Endodermal cell (in vitro differentiated cells): Measurements from ENCODE around the gene PAK1. TPM values are rescaled to one million over a fixed set of nuclear protein-coding genes. Genes with fewer than 3 reads are reported as not detected.

Source experiments
- DNase-seq: peaks from one replicate; pipeline ENCODE4 v3.0.0-alpha.2; 2017
- H3K27ac ChIP-seq: 2 replicates; pipeline ENCODE4 v1.5.1; 2013; ENCODE audit warnings: mild to moderate bottlenecking, low read depth, low read length, moderate library complexity
- H3K27me3 ChIP-seq: 2 replicates; pipeline ENCODE4 v1.6.1; 2013; ENCODE audit warnings: mild to moderate bottlenecking, low read length, moderate library complexity; ENCODE audit not compliant: insufficient read depth, control insufficient read depth, poor library complexity, severe bottlenecking
- H3K36me3 ChIP-seq: 2 replicates; pipeline ENCODE4 v1.7.0; 2013; ENCODE audit warnings: mild to moderate bottlenecking, low read length, moderate library complexity; ENCODE audit not compliant: control insufficient read depth, insufficient read depth
- H3K4me1 ChIP-seq: one replicate; pipeline ENCODE4 v1.7.0; 2013; ENCODE audit warnings: low read length; ENCODE audit not compliant: control insufficient read depth, insufficient read depth
- H3K4me3 ChIP-seq: 2 replicates; pipeline ENCODE4 v1.5.1; 2013; ENCODE audit warnings: mild to moderate bottlenecking, low read length, moderate library complexity
- H3K9ac ChIP-seq: 2 replicates; pipeline ENCODE4 v1.6.1; 2013; ENCODE audit warnings: mild to moderate bottlenecking, low read length, moderate library complexity; ENCODE audit not compliant: poor library complexity, severe bottlenecking; ENCODE audit errors: extremely low read depth
- H3K9me3 ChIP-seq: 2 replicates; pipeline ENCODE4 v1.6.1; 2013; ENCODE audit warnings: mild to moderate bottlenecking, low read length, moderate library complexity; ENCODE audit not compliant: control insufficient read depth
- H3K27ac Mint-ChIP-seq: 2 replicates; pipeline ENCODE4 v1.8.0; 2020; ENCODE audit warnings: mixed read lengths
- H3K27me3 Mint-ChIP-seq: 2 replicates; pipeline ENCODE4 v1.8.0; 2021; ENCODE audit warnings: mild to moderate bottlenecking, mixed read lengths; ENCODE audit not compliant: insufficient read depth
- H3K36me3 Mint-ChIP-seq: 2 replicates; pipeline ENCODE4 v1.8.0; 2020; ENCODE audit warnings: low read depth, mixed read lengths
- H3K4me1 Mint-ChIP-seq: 2 replicates; pipeline ENCODE4 v1.8.0; 2020; ENCODE audit warnings: mixed read lengths
- H3K4me3 Mint-ChIP-seq: 2 replicates; pipeline ENCODE4 v1.8.0; 2020; ENCODE audit warnings: mild to moderate bottlenecking, moderate library complexity, mixed read lengths
- H3K9me3 Mint-ChIP-seq: 2 replicates; pipeline ENCODE4 v1.8.0; 2020; ENCODE audit warnings: mild to moderate bottlenecking, mixed read lengths
- WGBS, 2 experiments: methylation state at CpG; one replicate each; pipeline versions ENCODE4 v1.1.5 to v1.1.7; 2013; ENCODE audit warnings: missing lambda C conversion rate in 2 of 2, mixed read lengths in 1 of 2; ENCODE audit not compliant: insufficient coverage in 1 of 2, insufficient read length in 1 of 2; 5-methylcytosine and 5-hydroxymethylcytosine counted together
- total RNA-seq, 2 donors: library from RNA; stranded (reverse); fragmentation: NEBNext Ultra II Directional in 1 of 2; extraction: Animal tissue kit (Norgen Biotek cat#: 25700) in 1 of 2; gene quantifications; 2 replicates in 1 of 2; 3 replicates in 1 of 2; pipeline ENCODE4 v1.2.1, GENCODE V29; 2021
- TF ChIP-seq, protein P1 (sequence below): fragments of 200-600 bp; sonication (generic); conservative IDR thresholded peaks from 2 replicates; pipeline ENCODE4 v1.5.0; 2021; ENCODE audit warnings: antibody characterized with exemption, mild to moderate bottlenecking

Gene PAK1
- total RNA-seq, 2 donors from 2014 or later, result 91.3 to 94.9 TPM

DNA sequence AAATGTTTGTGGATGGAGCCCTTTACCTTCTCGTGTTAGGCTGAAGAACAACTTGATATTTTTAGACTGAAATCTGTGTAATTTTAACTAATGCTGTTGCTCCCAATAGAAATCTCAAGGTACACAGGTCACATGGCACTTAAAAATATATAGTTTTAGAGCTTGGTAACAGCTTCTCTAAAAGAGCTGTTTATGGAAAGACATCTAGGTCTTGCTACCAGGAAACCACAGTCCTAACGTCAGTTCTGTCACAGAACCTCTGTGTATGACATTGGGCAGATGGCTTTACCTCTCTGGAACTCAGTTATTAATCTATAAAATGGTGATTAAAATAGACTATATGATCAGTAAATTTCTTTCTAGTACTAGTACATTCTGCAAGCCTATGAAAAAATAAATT, 35.4 kb downstream of the PAK1 start:
- H3K9me3 Mint-ChIP-seq, result no peaks in the 10 kb centered on the region
- H3K27ac ChIP-seq, result no peak overlapping the region

DNA sequence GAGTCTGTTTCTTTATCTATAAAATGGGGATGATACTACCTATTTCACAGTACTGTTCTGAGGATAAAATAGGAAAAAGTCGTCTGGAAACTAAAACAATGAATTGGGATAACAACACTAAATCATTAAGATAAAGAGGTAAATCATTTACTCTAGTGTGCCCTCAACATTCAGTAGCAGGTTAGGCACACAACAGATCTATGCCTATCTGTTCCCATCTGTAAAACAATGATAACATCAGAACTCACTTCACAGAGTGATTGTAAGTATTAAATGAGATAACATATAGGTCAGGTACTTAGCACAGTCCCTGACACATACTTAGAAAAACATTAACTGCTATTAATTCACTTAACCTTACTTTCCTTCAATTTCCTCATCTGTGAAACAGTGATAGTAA, 36.9 kb downstream of the PAK1 start:
- Histone ChIP-seq H3K27me3 (no peaks in the 10 kb centered on the region), H3K27ac (no peak overlapping the region), H3K4me1 (peaks cover 7% of the 10 kb centered on the region), H3K9ac (no peak overlapping the region), H3K9me3 (no peaks in the 10 kb centered on the region), H3K36me3 (no peaks in the 10 kb centered on the region), H3K4me3 (no peak overlapping the region)
- WGBS, 2 experiments, result no CpG with 5 or more reads among the region's 1 CpG
- DNase-seq, result no peak
- Mint-ChIP-seq H3K27ac (no peak overlapping the region), H3K9me3 (no peaks in the 10 kb centered on the region), H3K4me3 (no peak overlapping the region), H3K4me1 (peaks cover 48% of the 10 kb centered on the region), H3K36me3 (no peaks in the 10 kb centered on the region), H3K27me3 (no peaks in the 10 kb centered on the region)
- TF ChIP-seq, protein P1, sequence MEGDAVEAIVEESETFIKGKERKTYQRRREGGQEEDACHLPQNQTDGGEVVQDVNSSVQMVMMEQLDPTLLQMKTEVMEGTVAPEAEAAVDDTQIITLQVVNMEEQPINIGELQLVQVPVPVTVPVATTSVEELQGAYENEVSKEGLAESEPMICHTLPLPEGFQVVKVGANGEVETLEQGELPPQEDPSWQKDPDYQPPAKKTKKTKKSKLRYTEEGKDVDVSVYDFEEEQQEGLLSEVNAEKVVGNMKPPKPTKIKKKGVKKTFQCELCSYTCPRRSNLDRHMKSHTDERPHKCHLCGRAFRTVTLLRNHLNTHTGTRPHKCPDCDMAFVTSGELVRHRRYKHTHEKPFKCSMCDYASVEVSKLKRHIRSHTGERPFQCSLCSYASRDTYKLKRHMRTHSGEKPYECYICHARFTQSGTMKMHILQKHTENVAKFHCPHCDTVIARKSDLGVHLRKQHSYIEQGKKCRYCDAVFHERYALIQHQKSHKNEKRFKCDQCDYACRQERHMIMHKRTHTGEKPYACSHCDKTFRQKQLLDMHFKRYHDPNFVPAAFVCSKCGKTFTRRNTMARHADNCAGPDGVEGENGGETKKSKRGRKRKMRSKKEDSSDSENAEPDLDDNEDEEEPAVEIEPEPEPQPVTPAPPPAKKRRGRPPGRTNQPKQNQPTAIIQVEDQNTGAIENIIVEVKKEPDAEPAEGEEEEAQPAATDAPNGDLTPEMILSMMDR, result no peak

More for the DNA sequence above, 35.4 kb downstream of the PAK1 start:
- Histone ChIP-seq H3K27me3 (no peaks in the 10 kb centered on the region), H3K4me3 (no peak overlapping the region), H3K36me3 (no peaks in the 10 kb centered on the region), H3K4me1 (peaks cover 7% of the 10 kb centered on the region), H3K9ac (no peak overlapping the region), H3K9me3 (no peaks in the 10 kb centered on the region)
- 93 to 94% methylated on average over 2 of the region's 2 CpGs for WGBS, 2 experiments
- H3K4me1 Mint-ChIP-seq, result peaks cover 50% of the 10 kb centered on the region
- TF ChIP-seq, protein P1, result no peak
- no peak for DNase-seq
- no peak overlapping the region for H3K4me3 Mint-ChIP-seq
- H3K36me3 Mint-ChIP-seq, result no peaks in the 10 kb centered on the region
- no peaks in the 10 kb centered on the region for H3K27me3 Mint-ChIP-seq
- H3K27ac Mint-ChIP-seq, result no peak overlapping the region

DNA sequence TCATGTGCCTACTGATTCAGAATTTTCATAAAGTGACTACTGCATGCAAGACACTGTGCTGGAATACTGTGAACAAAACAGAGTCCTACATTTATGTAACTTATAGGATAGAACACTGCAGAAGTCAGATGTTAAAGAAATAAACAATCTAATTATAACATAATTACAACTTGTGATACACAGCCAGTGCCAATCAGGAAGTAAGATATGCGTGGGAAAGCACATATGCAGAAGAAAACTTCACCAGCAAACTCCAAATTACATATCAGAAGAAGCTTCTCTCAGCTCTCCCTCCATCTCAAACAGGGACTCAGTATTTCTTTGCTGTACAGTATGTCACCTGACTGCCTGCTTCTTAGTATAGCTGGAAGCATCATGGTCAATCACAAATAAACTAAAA, 37.4 kb downstream of the PAK1 start:
- no peak for DNase-seq
- no peaks in the 10 kb centered on the region for H3K9me3 ChIP-seq
- H3K27ac ChIP-seq, result no peak overlapping the region
- peaks cover 7% of the 10 kb centered on the region for H3K4me1 ChIP-seq
- Mint-ChIP-seq H3K4me1 (peaks cover 48% of the 10 kb centered on the region), H3K9me3 (no peaks in the 10 kb centered on the region), H3K4me3 (no peak overlapping the region), H3K27me3 (no peaks in the 10 kb centered on the region), H3K27ac (no peak overlapping the region), H3K36me3 (no peaks in the 10 kb centered on the region)
- WGBS, 2 experiments, result 85% methylated on average over 1 of the region's 1 CpG; no CpG with 5 or more reads in 1 of the 2 experiments
- H3K27me3 ChIP-seq, result no peaks in the 10 kb centered on the region
- TF ChIP-seq, protein P1, result no peak
- H3K9ac ChIP-seq, result no peak overlapping the region
- H3K36me3 ChIP-seq, result no peaks in the 10 kb centered on the region
- H3K4me3 ChIP-seq, result no peak overlapping the region
